ENCODE measurements around the gene KIAA1328. TPM values are rescaled to one million over a fixed set of nuclear protein-coding genes. Genes with fewer than 3 reads are reported as not detected.

Gene KIAA1328
- total RNA-seq, 2 donors from 2014 or later = 14.4 to 22.7 TPM

DNA sequence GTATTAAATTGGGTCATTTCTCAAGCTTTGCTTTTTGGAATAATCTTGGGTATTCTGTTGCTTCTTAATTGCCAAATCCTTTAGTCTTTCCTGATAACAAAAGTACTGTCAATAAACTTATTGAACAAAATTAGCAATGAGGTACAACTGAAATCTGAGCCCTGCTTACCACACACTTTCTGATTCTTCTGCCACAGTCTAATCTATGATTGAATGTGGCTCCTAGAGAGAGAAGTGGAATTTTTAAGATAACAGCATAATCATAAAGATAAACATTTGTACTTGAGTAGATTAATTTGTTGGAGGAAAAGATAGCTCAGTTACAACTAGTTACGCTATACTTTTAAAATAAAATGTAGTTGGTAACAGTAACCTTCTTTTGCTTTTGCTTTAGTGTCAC lies 381.9 kb downstream of the KIAA1328 start:
- no peak for DNase-seq (ENCODE audit: low spot score)
- ATAC-seq (ENCODE audit: insufficient number of reproducible peaks, low FRiP score, low read depth) = no peak
- H3K9me3 ChIP-seq = peaks cover 6% of the 10 kb centered on the region
- no peak for TF ChIP-seq CTCF (IDR thresholded peaks at IDR 0.05)
- H3K36me3 ChIP-seq = no peaks in the 10 kb centered on the region
- no peak overlapping the region for H3K27ac ChIP-seq
- H3K4me1 ChIP-seq (ENCODE audit: control insufficient read depth in 1 of 2, low read depth in 2 of 2) = no peaks in the 10 kb centered on the region
- no peaks in the 10 kb centered on the region for H3K27me3 ChIP-seq (replicated peaks; ENCODE audit: insufficient read depth)
- H3K4me3 ChIP-seq = no peak overlapping the region

DNA sequence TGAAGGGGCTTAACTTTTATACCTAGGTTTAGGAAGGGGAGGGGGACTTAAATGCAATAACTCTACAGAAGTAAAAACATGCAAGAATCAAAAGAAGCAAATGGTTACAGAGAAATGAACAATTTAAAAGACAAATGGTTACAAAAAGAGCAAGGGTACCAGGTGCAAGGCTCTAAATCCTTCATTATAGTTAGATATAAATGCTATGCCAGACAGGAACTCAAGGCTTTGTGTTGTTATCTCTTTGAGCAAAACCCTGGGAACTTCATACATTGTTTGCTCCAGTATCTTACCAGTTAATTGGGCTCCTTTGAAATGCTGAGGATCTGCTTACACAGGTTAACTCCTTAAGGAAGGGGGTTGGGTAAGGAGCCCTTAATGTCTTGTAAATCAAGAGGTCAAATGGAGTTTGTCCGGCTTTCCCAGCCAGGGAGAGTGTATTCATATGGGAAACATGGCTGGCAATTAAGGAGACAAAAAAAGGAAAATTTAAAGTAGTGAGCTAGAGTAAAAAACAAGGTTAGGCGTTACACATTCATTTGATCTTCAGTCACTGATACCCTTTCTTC lies 389.2 kb downstream of the KIAA1328 start:
- no peaks in the 10 kb centered on the region for H3K27me3 ChIP-seq (replicated peaks; ENCODE audit: insufficient read depth)

GRCh38 chr18:37219257-37219656 lies 390.3 kb downstream of the KIAA1328 start:
- Histone ChIP-seq H3K36me3 (no peaks in the 10 kb centered on the region), H3K27ac (no peak overlapping the region), H3K27me3 (replicated peaks; ENCODE audit: insufficient read depth) (no peaks in the 10 kb centered on the region), H3K4me1 (ENCODE audit: control insufficient read depth in 1 of 2, low read depth in 2 of 2) (peaks cover 0 to 7% of the 10 kb centered on the region in 2 donors), H3K4me3 (no peak overlapping the region), H3K9me3 (peaks cover 2% of the 10 kb centered on the region)
- no peak for TF ChIP-seq CTCF (IDR thresholded peaks at IDR 0.05)
- no peak for ATAC-seq (ENCODE audit: insufficient number of reproducible peaks, low FRiP score, low read depth)
- no peak for DNase-seq (ENCODE audit: low spot score)

More for the DNA sequence above, 389.2 kb downstream of the KIAA1328 start:
- TF ChIP-seq CTCF (IDR thresholded peaks at IDR 0.05) = no peak
- DNase-seq (ENCODE audit: low spot score) (no peak), ATAC-seq (ENCODE audit: insufficient number of reproducible peaks, low FRiP score, low read depth) (no peak)
- Histone ChIP-seq H3K36me3 (no peaks in the 10 kb centered on the region), H3K4me3 (no peak overlapping the region), H3K4me1 (ENCODE audit: control insufficient read depth in 1 of 2, low read depth in 2 of 2) (peaks cover 0 to 7% of the 10 kb centered on the region in 2 donors), H3K27ac (no peak overlapping the region), H3K9me3 (peaks cover 6% of the 10 kb centered on the region)

DNA sequence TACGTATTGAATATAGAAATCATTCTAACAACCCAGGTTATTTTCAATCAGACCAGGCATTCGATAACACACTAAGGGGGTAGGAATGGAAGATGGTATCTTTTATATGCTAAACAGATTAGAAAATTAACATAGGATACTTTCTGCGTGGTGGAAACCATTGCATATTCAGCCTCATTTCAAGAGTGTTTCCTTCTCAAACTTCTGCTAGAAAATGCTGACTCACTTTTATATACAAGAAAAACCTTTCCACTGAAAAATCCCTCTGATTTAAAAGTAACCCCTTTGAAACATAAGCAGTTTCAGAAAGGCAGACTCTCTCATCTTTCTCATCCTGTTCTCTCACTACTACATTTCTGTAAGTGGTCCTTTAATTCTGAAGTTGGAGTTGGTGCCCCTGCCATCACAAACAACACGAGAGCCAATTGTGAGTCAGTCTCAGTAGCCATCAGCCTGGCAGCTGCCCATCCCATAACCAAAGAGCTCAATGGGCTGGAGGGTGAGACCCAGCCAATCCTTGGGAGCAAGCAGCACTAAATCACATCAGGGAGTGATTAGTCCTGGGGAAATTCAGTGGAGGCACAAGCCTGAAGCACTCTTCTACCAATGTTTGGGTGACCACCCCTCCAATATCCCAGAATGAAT lies 393.5 kb downstream of the KIAA1328 start:
- ATAC-seq (ENCODE audit: insufficient number of reproducible peaks, low FRiP score, low read depth) = peak; percentile 55
- Histone ChIP-seq H3K27ac (no peak overlapping the region), H3K9me3 (no peaks in the 10 kb centered on the region), H3K4me3 (no peak overlapping the region), H3K36me3 (no peaks in the 10 kb centered on the region), H3K4me1 (ENCODE audit: control insufficient read depth in 1 of 2, low read depth in 2 of 2) (peaks cover 0 to 7% of the 10 kb centered on the region in 2 donors), H3K27me3 (replicated peaks; ENCODE audit: insufficient read depth) (no peaks in the 10 kb centered on the region)
- no peak for TF ChIP-seq CTCF (IDR thresholded peaks at IDR 0.05)
- DNase-seq (ENCODE audit: low spot score) = no peak

- TF ChIP-seq CTCF (IDR thresholded peaks at IDR 0.05) = no peak
- Histone ChIP-seq H3K27ac (no peak overlapping the region), H3K27me3 (replicated peaks; ENCODE audit: insufficient read depth) (no peaks in the 10 kb centered on the region), H3K4me1 (ENCODE audit: control insufficient read depth in 1 of 2, low read depth in 2 of 2) (peaks cover 0 to 7% of the 10 kb centered on the region in 2 donors), H3K36me3 (no peaks in the 10 kb centered on the region), H3K4me3 (no peak overlapping the region), H3K9me3 (no peaks in the 10 kb centered on the region)
- ATAC-seq (ENCODE audit: insufficient number of reproducible peaks, low FRiP score, low read depth) (no peak), DNase-seq (ENCODE audit: low spot score) (no peak)
Measured at GRCh38 chr18:37222999-37223378, 394.1 kb downstream of the KIAA1328 start.
